ENCODE measurements around the gene SIGLEC14. TPM values are rescaled to one million over a fixed set of nuclear protein-coding genes. Genes with fewer than 3 reads are reported as not detected.

The SIGLEC14 gene
- total and polyA plus RNA-seq, 2 experiments from 2014 or later = not detected

DNA sequence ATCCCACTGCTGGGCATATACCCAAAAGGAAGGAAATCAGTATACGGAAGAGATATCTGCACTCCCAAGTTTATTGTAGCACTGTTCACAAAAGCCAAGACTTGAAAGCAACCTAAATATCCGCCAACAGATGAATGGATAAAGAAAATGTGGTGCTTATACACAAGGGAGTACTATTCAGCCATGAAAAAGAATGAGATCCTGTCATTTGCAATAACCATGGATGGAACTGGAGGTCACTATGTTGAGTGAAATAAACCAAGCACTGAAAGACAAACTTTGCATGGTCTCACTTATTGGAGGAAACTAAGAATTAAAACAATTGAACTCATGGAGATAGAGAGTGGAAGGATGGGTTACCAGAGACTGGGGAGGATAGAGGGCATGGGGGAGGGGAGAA, 6.5 kb upstream of the SIGLEC14 start:
- H3K4me3 ChIP-seq = no peak overlapping the region
- no peaks in the 10 kb centered on the region for H3K4me1 ChIP-seq (ENCODE audit: insufficient read depth)
- H3K27ac ChIP-seq (ENCODE audit: low read depth) = no peak overlapping the region
- no peaks in the 10 kb centered on the region for H3K79me2 ChIP-seq (replicated peaks; ENCODE audit: insufficient read depth)
- no peaks in the 10 kb centered on the region for H3F3A ChIP-seq (replicated peaks; ENCODE audit: low read depth)
- H3K9me3 Mint-ChIP-seq = peaks cover 76% of the 10 kb centered on the region
- H3K4me1 Mint-ChIP-seq = no peaks in the 10 kb centered on the region; the same call in 2 of the 3 replicates
- ATAC-seq (no peak), DNase-seq (ENCODE audit: low spot score) (no peak)
- no peak overlapping the region for H3K4me2 ChIP-seq
- no peaks in the 10 kb centered on the region for H4K20me1 ChIP-seq (replicated peaks; ENCODE audit: insufficient read depth)
- H3K27me3 Mint-ChIP-seq (ENCODE audit: insufficient read depth, low read depth, poor library complexity) = no peaks in the 10 kb centered on the region
- H3K4me3 Mint-ChIP-seq = no peak overlapping the region
- 0 out of 2 replicates have a peak, but pooled peaks cover 5% of the 10 kb centered on the region for H3K9me2 ChIP-seq (ENCODE audit: insufficient read depth)
- no peak overlapping the region for H2AFZ ChIP-seq
- H3K27ac Mint-ChIP-seq = no peak overlapping the region
- no peaks in the 10 kb centered on the region for H3K36me3 ChIP-seq (ENCODE audit: insufficient read depth)
- no peak for TF ChIP-seq CREB1 (CRISPR knock-in tag; IDR thresholded peaks at IDR 0.05; ENCODE audit: low read depth)
- no peak for TF ChIP-seq POLR2AphosphoS5 (IDR thresholded peaks at IDR 0.05; ENCODE audit: low read depth)
- no peak for TF ChIP-seq CTCF (conservative IDR thresholded peaks at IDR 0.05; ENCODE audit: low read depth in 2 of 2)
- no peak for TF ChIP-seq JUNB (IDR thresholded peaks at IDR 0.05; ENCODE audit: unreplicated experiment)
- no peak for TF ChIP-seq STAT1 (IDR thresholded peaks at IDR 0.05; ENCODE audit: unreplicated experiment)
- no peak for TF ChIP-seq EZH2 (IDR thresholded peaks at IDR 0.05; ENCODE audit: low read depth, unreplicated experiment)
- TF ChIP-seq NANOG (IDR thresholded peaks at IDR 0.05; ENCODE audit: borderline replicate concordance) = no peak
- TF ChIP-seq, protein P1, sequence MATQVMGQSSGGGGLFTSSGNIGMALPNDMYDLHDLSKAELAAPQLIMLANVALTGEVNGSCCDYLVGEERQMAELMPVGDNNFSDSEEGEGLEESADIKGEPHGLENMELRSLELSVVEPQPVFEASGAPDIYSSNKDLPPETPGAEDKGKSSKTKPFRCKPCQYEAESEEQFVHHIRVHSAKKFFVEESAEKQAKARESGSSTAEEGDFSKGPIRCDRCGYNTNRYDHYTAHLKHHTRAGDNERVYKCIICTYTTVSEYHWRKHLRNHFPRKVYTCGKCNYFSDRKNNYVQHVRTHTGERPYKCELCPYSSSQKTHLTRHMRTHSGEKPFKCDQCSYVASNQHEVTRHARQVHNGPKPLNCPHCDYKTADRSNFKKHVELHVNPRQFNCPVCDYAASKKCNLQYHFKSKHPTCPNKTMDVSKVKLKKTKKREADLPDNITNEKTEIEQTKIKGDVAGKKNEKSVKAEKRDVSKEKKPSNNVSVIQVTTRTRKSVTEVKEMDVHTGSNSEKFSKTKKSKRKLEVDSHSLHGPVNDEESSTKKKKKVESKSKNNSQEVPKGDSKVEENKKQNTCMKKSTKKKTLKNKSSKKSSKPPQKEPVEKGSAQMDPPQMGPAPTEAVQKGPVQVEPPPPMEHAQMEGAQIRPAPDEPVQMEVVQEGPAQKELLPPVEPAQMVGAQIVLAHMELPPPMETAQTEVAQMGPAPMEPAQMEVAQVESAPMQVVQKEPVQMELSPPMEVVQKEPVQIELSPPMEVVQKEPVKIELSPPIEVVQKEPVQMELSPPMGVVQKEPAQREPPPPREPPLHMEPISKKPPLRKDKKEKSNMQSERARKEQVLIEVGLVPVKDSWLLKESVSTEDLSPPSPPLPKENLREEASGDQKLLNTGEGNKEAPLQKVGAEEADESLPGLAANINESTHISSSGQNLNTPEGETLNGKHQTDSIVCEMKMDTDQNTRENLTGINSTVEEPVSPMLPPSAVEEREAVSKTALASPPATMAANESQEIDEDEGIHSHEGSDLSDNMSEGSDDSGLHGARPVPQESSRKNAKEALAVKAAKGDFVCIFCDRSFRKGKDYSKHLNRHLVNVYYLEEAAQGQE (IDR thresholded peaks at IDR 0.05; ENCODE audit: unreplicated experiment) = no peak
- no peak for TF ChIP-seq ZNF331 (CRISPR knock-in tag; IDR thresholded peaks at IDR 0.05; ENCODE audit: low read depth)
- no peak for TF ChIP-seq EZH2phosphoT487 (IDR thresholded peaks at IDR 0.05; ENCODE audit: unreplicated experiment)
- TF ChIP-seq, protein P2, sequence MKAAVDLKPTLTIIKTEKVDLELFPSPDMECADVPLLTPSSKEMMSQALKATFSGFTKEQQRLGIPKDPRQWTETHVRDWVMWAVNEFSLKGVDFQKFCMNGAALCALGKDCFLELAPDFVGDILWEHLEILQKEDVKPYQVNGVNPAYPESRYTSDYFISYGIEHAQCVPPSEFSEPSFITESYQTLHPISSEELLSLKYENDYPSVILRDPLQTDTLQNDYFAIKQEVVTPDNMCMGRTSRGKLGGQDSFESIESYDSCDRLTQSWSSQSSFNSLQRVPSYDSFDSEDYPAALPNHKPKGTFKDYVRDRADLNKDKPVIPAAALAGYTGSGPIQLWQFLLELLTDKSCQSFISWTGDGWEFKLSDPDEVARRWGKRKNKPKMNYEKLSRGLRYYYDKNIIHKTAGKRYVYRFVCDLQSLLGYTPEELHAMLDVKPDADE (IDR thresholded peaks at IDR 0.05) = no peak
- no peak for TF ChIP-seq ZNF114 (CRISPR knock-in tag; IDR thresholded peaks at IDR 0.05)
- TF ChIP-seq, protein P3, sequence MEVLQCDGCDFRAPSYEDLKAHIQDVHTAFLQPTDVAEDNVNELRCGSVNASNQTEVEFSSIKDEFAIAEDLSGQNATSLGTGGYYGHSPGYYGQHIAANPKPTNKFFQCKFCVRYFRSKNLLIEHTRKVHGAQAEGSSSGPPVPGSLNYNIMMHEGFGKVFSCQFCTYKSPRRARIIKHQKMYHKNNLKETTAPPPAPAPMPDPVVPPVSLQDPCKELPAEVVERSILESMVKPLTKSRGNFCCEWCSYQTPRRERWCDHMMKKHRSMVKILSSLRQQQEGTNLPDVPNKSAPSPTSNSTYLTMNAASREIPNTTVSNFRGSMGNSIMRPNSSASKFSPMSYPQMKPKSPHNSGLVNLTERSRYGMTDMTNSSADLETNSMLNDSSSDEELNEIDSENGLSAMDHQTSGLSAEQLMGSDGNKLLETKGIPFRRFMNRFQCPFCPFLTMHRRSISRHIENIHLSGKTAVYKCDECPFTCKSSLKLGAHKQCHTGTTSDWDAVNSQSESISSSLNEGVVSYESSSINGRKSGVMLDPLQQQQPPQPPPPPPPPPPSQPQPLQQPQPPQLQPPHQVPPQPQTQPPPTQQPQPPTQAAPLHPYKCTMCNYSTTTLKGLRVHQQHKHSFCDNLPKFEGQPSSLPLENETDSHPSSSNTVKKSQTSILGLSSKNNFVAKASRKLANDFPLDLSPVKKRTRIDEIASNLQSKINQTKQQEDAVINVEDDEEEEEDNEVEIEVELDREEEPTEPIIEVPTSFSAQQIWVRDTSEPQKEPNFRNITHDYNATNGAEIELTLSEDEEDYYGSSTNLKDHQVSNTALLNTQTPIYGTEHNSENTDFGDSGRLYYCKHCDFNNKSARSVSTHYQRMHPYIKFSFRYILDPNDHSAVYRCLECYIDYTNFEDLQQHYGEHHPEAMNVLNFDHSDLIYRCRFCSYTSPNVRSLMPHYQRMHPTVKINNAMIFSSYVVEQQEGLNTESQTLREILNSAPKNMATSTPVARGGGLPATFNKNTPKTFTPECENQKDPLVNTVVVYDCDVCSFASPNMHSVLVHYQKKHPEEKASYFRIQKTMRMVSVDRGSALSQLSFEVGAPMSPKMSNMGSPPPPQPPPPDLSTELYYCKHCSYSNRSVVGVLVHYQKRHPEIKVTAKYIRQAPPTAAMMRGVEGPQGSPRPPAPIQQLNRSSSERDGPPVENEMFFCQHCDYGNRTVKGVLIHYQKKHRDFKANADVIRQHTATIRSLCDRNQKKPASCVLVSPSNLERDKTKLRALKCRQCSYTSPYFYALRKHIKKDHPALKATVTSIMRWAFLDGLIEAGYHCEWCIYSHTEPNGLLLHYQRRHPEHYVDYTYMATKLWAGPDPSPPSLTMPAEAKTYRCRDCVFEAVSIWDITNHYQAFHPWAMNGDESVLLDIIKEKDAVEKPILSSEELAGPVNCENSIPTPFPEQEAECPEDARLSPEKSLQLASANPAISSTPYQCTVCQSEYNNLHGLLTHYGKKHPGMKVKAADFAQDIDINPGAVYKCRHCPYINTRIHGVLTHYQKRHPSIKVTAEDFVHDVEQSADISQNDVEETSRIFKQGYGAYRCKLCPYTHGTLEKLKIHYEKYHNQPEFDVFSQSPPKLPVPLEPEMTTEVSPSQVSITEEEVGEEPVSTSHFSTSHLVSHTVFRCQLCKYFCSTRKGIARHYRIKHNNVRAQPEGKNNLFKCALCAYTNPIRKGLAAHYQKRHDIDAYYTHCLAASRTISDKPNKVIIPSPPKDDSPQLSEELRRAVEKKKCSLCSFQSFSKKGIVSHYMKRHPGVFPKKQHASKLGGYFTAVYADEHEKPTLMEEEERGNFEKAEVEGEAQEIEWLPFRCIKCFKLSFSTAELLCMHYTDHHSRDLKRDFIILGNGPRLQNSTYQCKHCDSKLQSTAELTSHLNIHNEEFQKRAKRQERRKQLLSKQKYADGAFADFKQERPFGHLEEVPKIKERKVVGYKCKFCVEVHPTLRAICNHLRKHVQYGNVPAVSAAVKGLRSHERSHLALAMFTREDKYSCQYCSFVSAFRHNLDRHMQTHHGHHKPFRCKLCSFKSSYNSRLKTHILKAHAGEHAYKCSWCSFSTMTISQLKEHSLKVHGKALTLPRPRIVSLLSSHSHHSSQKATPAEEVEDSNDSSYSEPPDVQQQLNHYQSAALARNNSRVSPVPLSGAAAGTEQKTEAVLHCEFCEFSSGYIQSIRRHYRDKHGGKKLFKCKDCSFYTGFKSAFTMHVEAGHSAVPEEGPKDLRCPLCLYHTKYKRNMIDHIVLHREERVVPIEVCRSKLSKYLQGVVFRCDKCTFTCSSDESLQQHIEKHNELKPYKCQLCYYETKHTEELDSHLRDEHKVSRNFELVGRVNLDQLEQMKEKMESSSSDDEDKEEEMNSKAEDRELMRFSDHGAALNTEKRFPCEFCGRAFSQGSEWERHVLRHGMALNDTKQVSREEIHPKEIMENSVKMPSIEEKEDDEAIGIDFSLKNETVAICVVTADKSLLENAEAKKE (CRISPR knock-in tag; IDR thresholded peaks at IDR 0.05) = no peak
- no peaks in the 10 kb centered on the region for H3K27me3 ChIP-seq (ENCODE audit: insufficient read depth)
- peaks cover 16% of the 10 kb centered on the region for H3K36me3 Mint-ChIP-seq (ENCODE audit: low read depth)

Data from GM23338 (cell line).